CD4-positive, alpha-beta T cell (primary cell): Measurements from ENCODE around the gene PLGRKT. TPM values are rescaled to one million over a fixed set of nuclear protein-coding genes. Genes with fewer than 3 reads are reported as not detected.

Experiments used
- ATAC-seq: fragments of 200-7000 bp; cut with Tn5 transposase; one replicate; pipeline ENCODE4 v1.10.0; 2022; ENCODE audit warnings: mild to moderate bottlenecking; ENCODE audit not compliant: poor library complexity
- CTCF ChIA-PET: fragments of 350-600 bp; sonication (Branson Sonifier 250); formaldehyde crosslinking; loops from one replicate; lab custom pipeline; 2021; ENCODE audit warnings: antibody characterized with exemption, inconsistent platforms; lab: Charles Lee
- POLR2A ChIA-PET: fragments of 350-600 bp; sonication (Branson Sonifier 250); formaldehyde crosslinking; loops from one replicate; lab custom pipeline; 2021; ENCODE audit warnings: antibody characterized with exemption, inconsistent platforms; lab: Charles Lee
- DNase-seq, 14 experiments: peaks; one replicate each; pipeline ENCODE4 v3.0.0-alpha.2; 2013 to 2020; ENCODE audit warnings: mixed read lengths in 2 of 14
- H3K27ac ChIP-seq, 2 donors: one replicate each; pipeline versions ENCODE4 v1.5.1 to v1.7.0; 2013; ENCODE audit warnings: low read length in 2 of 2, low read depth in 1 of 2, mild to moderate bottlenecking in 1 of 2
- H3K27me3 ChIP-seq, 2 experiments: 1 replicate in 1 of 2; 2 replicates in 1 of 2; pipeline versions ENCODE4 v1.6.1 to v1.7.0; 2013; ENCODE audit warnings: low read length in 2 of 2, control low read depth in 1 of 2, mild to moderate bottlenecking in 1 of 2, moderate library complexity in 1 of 2; ENCODE audit not compliant: insufficient read depth in 2 of 2, control insufficient read depth in 1 of 2
- H3K36me3 ChIP-seq: one replicate; pipeline ENCODE4 v1.6.1; 2013; ENCODE audit warnings: low read length, control low read depth; ENCODE audit not compliant: insufficient read depth
- H3K4me1 ChIP-seq: one replicate; pipeline ENCODE4 v1.6.1; 2013; ENCODE audit warnings: low read length, control low read depth; ENCODE audit not compliant: insufficient read depth
- H3K4me3 ChIP-seq: one replicate; pipeline ENCODE4 v1.5.1; 2013; ENCODE audit warnings: mild to moderate bottlenecking, low read length, moderate library complexity
- H3K9me3 ChIP-seq, 2 experiments: 1 replicate in 1 of 2; 2 replicates in 1 of 2; pipeline versions ENCODE4 v1.6.1 to v1.7.0; 2013; ENCODE audit warnings: low read length in 2 of 2, mild to moderate bottlenecking in 2 of 2, control low read depth in 1 of 2, moderate library complexity in 1 of 2; ENCODE audit not compliant: control insufficient read depth in 1 of 2, insufficient read depth in 1 of 2
- H3K27ac Mint-ChIP-seq: one replicate; pipeline ENCODE4 v1.8.0; 2020; ENCODE audit warnings: mixed read lengths
- H3K27me3 Mint-ChIP-seq: one replicate; pipeline ENCODE4 v1.8.0; 2021; ENCODE audit warnings: mixed read lengths
- H3K36me3 Mint-ChIP-seq: one replicate; pipeline ENCODE4 v1.8.0; 2021; ENCODE audit warnings: low read depth, mixed read lengths
- H3K4me1 Mint-ChIP-seq: one replicate; pipeline ENCODE4 v1.8.0; 2021; ENCODE audit warnings: low read depth, mixed read lengths
- H3K4me3 Mint-ChIP-seq: one replicate; pipeline ENCODE4 v1.8.0; 2020; ENCODE audit warnings: mild to moderate bottlenecking, mixed read lengths
- H3K9me3 Mint-ChIP-seq: one replicate; pipeline ENCODE4 v1.8.0; 2020; ENCODE audit warnings: mixed read lengths
- CTCF ChIP-seq: fragments of 200-600 bp; IDR thresholded peaks from one replicate; pipeline ENCODE4 v1.8.0; 2022; ENCODE audit warnings: antibody characterized with exemption, mild to moderate bottlenecking
- intact Hi-C, 2 experiments: fragments of 100-400 bp; cut with DNase I in 1 of 2; cut with micrococcal nuclease in 1 of 2; formaldehyde crosslinking; loops; one replicate each; pipeline versions ENCODE4 v1.15.1 to v1.9.0; 2023 to 2025; cut with DNase I, micrococcal nuclease
- total RNA-seq, 174 experiments: library from RNA in 2 of 174; stranded (reverse) in 2 of 174; gene quantifications; one replicate each; pipeline ENCODE4 v1.2.3 and lab custom pipeline; 2021 to 2026

The PLGRKT gene
- total RNA-seq, 2 experiments from 2014 or later: 13.8 to 15.6 TPM

- DNase-seq (peak in 2 of 14 experiments; percentile 43 to 45), ATAC-seq (no peak)
- Mint-ChIP-seq H3K27ac (no peak overlapping the region), H3K4me1 (peaks cover 23% of the 10 kb centered on the region), H3K27me3 (no peaks in the 10 kb centered on the region), H3K36me3 (peaks cover 66% of the 10 kb centered on the region), H3K9me3 (no peaks in the 10 kb centered on the region), H3K4me3 (no peak overlapping the region)
- no peaks in the 10 kb centered on the region for H3K27me3 ChIP-seq
- TF ChIP-seq CTCF: no peak
- no peaks in the 10 kb centered on the region for H3K9me3 ChIP-seq
- H3K27ac ChIP-seq: no peak overlapping the region
- intact Hi-C loops: loop anchor here in 1 of 2 experiments (10.0 kb wide), 1 partner anchor 375 kb away; the partner anchor contains the start of gene ERMP1
- H3K4me1 ChIP-seq: peaks cover 5% of the 10 kb centered on the region
- peaks cover 27% of the 10 kb centered on the region for H3K36me3 ChIP-seq
- no peak overlapping the region for H3K4me3 ChIP-seq
- ChIA-PET CTCF (interaction anchor here (1.6 to 2.7 kb wide), 2 partner anchors 9 to 141 kb away, joined by 3 to 6 read pairs; partner anchors contain the start of gene CD274), POLR2A (interaction anchor here (2.6 kb wide), 1 partner anchor 9 kb away, joined by 13 read pairs; the partner anchor contains the start of gene CD274)
Measured at GRCh38 chr9:5459289-5459829, 21.6 kb upstream of the PLGRKT start.

- H3K27me3 Mint-ChIP-seq: no peaks in the 10 kb centered on the region
- peaks cover 24% of the 10 kb centered on the region for H3K4me1 ChIP-seq
- peak overlapping the region; percentile 3 for H3K4me3 Mint-ChIP-seq
- intact Hi-C loops: loop anchor here in 1 of 2 experiments (10.0 kb wide), 1 partner anchor 380 kb away; the partner anchor contains the start of gene ERMP1
- no peak for DNase-seq
- H3K4me1 Mint-ChIP-seq: peaks cover 57% of the 10 kb centered on the region
- H3K36me3 ChIP-seq: peaks cover 11% of the 10 kb centered on the region
- no peak for TF ChIP-seq CTCF
- no peaks in the 10 kb centered on the region for H3K9me3 Mint-ChIP-seq
- POLR2A ChIA-PET: no interaction called here
- H3K27ac Mint-ChIP-seq: no peak overlapping the region
- H3K4me3 ChIP-seq: no peak overlapping the region
- CTCF ChIA-PET: interaction anchor here (1.0 kb wide), 1 partner anchor 145 kb away, joined by 3 read pairs; no protein-coding TSS in a partner anchor
- no peaks in the 10 kb centered on the region for H3K27me3 ChIP-seq
- H3K36me3 Mint-ChIP-seq: peaks cover 43% of the 10 kb centered on the region
- no peak overlapping the region for H3K27ac ChIP-seq
- no peak for ATAC-seq
- no peaks in the 10 kb centered on the region for H3K9me3 ChIP-seq
Measured at GRCh38 chr9:5455181-5455580, 17.5 kb upstream of the PLGRKT start.

GRCh38 chr9:5453673-5454072 lies 15.9 kb upstream of the PLGRKT start:
- Mint-ChIP-seq H3K4me3 (no peak overlapping the region), H3K9me3 (no peaks in the 10 kb centered on the region), H3K27me3 (no peaks in the 10 kb centered on the region), H3K36me3 (peaks cover 33% of the 10 kb centered on the region), H3K4me1 (peaks cover 63% of the 10 kb centered on the region), H3K27ac (no peak overlapping the region)
- TF ChIP-seq CTCF: no peak
- DNase-seq (no peak), ATAC-seq (no peak)
- Histone ChIP-seq H3K4me1 (peaks cover 27% of the 10 kb centered on the region), H3K27me3 (no peaks in the 10 kb centered on the region), H3K9me3 (no peaks in the 10 kb centered on the region), H3K36me3 (peaks cover 5% of the 10 kb centered on the region), H3K4me3 (no peak overlapping the region), H3K27ac (no peak overlapping the region)
- CTCF ChIA-PET: no interaction called here
- POLR2A ChIA-PET: no interaction called here
- intact Hi-C loops: loop anchor here in 1 of 2 experiments (10.0 kb wide), 1 partner anchor 381 kb away; the partner anchor contains the start of gene ERMP1
